ENCODE data around the gene PRCP.

The PRCP gene

DNA sequence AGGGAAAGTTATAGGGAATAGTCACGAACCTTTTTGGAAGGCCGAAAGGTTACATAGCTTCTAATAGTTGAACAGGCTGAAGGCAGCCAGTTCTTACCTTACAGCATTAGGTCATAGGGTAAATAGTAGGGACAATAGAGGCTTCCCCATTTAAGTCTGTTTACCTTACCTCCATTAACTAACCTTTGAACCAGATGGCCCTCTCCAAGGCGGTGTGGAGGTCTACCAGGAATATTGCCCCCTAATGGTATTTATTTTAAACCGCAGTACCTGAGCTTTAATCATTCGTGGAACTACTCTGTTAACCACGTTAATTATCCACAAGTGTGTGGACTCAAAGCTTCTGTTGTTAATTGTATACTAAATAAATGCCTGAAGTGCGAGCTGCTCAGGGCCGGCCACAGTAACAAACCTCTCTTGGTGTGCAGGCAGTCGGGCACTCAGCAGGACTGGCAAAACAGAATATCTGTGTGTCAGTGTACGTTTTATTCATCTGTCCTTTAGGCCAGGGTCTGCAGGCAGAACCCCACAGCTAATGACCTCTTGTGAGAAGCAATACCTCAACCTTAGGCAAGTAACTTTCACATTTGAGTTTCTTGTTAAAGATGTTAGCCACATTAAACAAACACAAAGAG lies 81.7 kb downstream of the PRCP start:
- Histone ChIP-seq H3K4me3 (ENCODE audit: low read length) (no peak overlapping the region), H3K27me3 (ENCODE audit: control insufficient read depth, insufficient read depth, low read length) (no peaks in the 10 kb centered on the region), H3K36me3 (ENCODE audit: insufficient read depth, low read length) (no peaks in the 10 kb centered on the region), H3K9ac (ENCODE audit: low read depth, low read length) (no peak overlapping the region), H3K4me2 (ENCODE audit: low read length) (no peak overlapping the region), H3K4me1 (ENCODE audit: control insufficient read depth, insufficient read depth, low read length) (no peaks in the 10 kb centered on the region), H3K9me3 (replicated peaks; ENCODE audit: low read length) (no peaks in the 10 kb centered on the region)

DNA sequence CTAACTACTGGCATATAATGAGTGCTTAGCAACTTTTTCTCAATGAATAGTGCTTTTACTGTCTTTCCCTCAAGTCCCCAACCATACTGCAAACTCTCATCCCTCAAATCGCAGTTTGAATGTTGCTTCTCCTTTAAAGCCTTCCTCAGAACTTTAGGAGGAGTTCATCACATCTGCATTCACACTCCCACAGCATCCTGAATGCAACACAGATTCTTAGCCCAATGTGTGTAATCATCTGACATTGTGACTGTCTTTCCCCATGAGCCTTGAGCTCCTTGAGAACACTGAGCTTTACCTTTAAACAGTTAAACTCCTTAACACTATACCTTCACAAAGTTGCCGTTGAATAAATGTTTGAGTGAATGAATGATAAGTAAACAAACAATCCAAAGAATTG lies 84.8 kb downstream of the PRCP start:
- Histone ChIP-seq H3K4me3 (ENCODE audit: low read length) (no peak overlapping the region), H3K4me1 (ENCODE audit: control insufficient read depth, insufficient read depth, low read length) (no peaks in the 10 kb centered on the region), H3K27me3 (ENCODE audit: control insufficient read depth, insufficient read depth, low read length) (peaks cover 3% of the 10 kb centered on the region), H3K9me3 (replicated peaks; ENCODE audit: low read length) (no peaks in the 10 kb centered on the region), H3K36me3 (ENCODE audit: insufficient read depth, low read length) (no peaks in the 10 kb centered on the region), H3K9ac (ENCODE audit: low read depth, low read length) (no peak overlapping the region), H3K4me2 (ENCODE audit: low read length) (no peak overlapping the region)

DNA sequence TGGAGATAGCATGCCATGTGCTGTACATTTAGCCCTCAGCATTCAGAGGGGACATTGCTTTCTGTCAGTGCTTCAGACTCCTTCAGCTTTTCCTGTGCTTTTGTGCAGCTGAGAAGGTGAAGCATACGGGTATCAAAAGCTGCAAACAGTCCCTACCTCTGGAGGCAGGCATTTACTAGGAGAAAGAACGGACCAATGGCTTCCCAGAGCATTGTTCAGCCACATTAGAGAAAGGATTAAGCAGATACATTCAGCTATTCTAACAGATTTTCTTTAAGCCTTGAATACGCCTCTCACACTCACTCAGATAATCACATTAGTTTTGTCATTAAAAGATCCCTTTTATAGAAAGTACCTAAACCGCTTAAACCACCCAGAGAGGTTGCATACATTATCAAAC lies 85.9 kb downstream of the PRCP start:
- Histone ChIP-seq H3K36me3 (ENCODE audit: insufficient read depth, low read length) (no peaks in the 10 kb centered on the region), H3K4me2 (ENCODE audit: low read length) (no peak overlapping the region), H3K27me3 (ENCODE audit: control insufficient read depth, insufficient read depth, low read length) (peaks cover 3% of the 10 kb centered on the region), H3K9me3 (replicated peaks; ENCODE audit: low read length) (no peaks in the 10 kb centered on the region), H3K4me3 (ENCODE audit: low read length) (no peak overlapping the region), H3K4me1 (ENCODE audit: control insufficient read depth, insufficient read depth, low read length) (no peaks in the 10 kb centered on the region), H3K9ac (ENCODE audit: low read depth, low read length) (no peak overlapping the region)

DNA sequence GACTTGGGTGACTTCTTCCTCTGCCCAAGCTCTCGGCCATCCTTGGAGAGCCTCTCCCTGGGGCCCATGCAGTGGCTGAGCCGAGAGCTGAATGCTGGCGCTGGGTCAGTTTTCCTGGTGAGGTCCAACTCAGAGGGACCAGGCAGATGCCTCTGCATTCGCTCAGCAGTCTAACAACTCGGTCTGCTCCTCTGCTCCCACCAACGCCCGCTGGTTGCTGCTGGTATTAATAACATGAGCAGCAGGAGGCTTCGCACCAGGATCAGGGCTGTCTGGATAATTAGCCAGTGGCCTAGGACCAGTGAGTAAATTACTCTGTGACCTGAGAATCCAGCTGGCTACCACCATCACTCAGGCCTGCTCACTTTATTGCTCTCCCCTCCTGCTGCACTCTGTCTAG lies 88.9 kb downstream of the PRCP start:
- Histone ChIP-seq H3K4me1 (ENCODE audit: control insufficient read depth, insufficient read depth, low read length) (no peaks in the 10 kb centered on the region), H3K27me3 (ENCODE audit: control insufficient read depth, insufficient read depth, low read length) (peaks cover 7% of the 10 kb centered on the region), H3K4me3 (ENCODE audit: low read length) (no peak overlapping the region), H3K36me3 (ENCODE audit: insufficient read depth, low read length) (no peaks in the 10 kb centered on the region), H3K4me2 (ENCODE audit: low read length) (no peak overlapping the region), H3K9ac (ENCODE audit: low read depth, low read length) (no peak overlapping the region), H3K9me3 (replicated peaks; ENCODE audit: low read length) (no peaks in the 10 kb centered on the region)

DNA sequence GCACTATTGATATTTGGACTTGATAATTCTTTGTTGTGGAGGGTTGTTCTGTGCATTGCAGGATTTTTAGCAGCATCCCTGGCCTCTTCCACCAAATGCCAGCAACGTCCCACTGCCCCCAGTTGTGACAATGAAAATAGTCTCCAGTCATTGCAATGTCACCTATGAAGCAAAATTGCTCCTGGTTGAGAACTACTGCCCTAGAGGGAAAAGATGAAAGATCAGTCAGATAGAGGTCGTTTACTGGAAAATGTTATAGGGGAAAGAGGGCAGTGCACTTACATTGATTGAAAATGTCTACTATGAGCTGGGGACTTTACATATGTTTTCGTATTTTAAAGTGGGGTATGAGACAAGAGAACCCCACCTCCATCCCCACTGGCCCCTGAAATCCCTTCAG lies 89.5 kb downstream of the PRCP start:
- peaks cover 7% of the 10 kb centered on the region for H3K27me3 ChIP-seq (ENCODE audit: control insufficient read depth, insufficient read depth, low read length)

DNA sequence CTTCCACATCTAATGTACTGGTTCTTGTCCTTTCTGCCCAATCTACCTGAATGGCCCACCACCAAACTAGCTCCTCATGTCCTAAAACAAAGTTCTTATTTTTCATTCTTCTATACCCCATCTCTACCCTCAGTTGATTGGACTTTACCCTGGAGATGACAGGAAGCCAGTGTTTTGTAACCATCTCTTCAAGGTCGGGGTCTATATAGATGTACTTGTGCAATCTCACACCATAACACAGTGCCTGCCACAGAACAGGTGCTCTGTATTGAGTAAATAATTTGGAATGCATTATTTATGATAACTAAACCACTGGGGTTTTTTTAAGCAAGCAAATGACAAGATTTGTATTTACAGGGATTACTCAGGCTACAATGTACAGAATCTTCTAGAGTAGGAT lies 89.9 kb downstream of the PRCP start:
- Histone ChIP-seq H3K4me1 (ENCODE audit: control insufficient read depth, insufficient read depth, low read length) (no peaks in the 10 kb centered on the region), H3K4me2 (ENCODE audit: low read length) (no peak overlapping the region), H3K9ac (ENCODE audit: low read depth, low read length) (no peak overlapping the region), H3K4me3 (ENCODE audit: low read length) (no peak overlapping the region), H3K36me3 (ENCODE audit: insufficient read depth, low read length) (no peaks in the 10 kb centered on the region), H3K27me3 (ENCODE audit: control insufficient read depth, insufficient read depth, low read length) (peaks cover 7% of the 10 kb centered on the region), H3K9me3 (replicated peaks; ENCODE audit: low read length) (no peaks in the 10 kb centered on the region)

More for the DNA sequence above, 89.5 kb downstream of the PRCP start:
- Histone ChIP-seq H3K9ac (ENCODE audit: low read depth, low read length) (no peak overlapping the region), H3K4me3 (ENCODE audit: low read length) (no peak overlapping the region), H3K36me3 (ENCODE audit: insufficient read depth, low read length) (no peaks in the 10 kb centered on the region), H3K4me2 (ENCODE audit: low read length) (no peak overlapping the region), H3K4me1 (ENCODE audit: control insufficient read depth, insufficient read depth, low read length) (no peaks in the 10 kb centered on the region), H3K9me3 (replicated peaks; ENCODE audit: low read length) (no peaks in the 10 kb centered on the region)

DNA sequence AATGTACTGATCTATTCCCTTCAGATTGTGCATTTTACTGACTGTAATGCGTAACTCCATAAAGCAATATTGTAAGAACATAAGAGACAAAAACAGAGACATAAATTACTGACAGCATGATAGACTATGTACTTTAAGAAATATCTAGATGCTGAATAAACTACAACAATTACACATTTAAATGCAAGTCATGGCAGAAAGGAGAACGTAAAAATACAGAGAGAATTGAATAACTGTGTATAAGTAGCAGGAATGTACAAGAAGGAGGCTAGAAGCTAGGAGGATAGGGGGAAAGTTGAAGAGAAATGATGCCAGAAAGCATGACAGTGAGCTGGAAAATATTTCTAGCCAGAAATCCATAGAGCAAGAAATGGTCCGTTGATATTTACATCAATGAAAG lies 92.6 kb downstream of the PRCP start:
- Histone ChIP-seq H3K4me3 (ENCODE audit: low read length) (no peak overlapping the region), H3K9me3 (replicated peaks; ENCODE audit: low read length) (no peaks in the 10 kb centered on the region), H3K27me3 (ENCODE audit: control insufficient read depth, insufficient read depth, low read length) (peaks cover 7% of the 10 kb centered on the region), H3K9ac (ENCODE audit: low read depth, low read length) (no peak overlapping the region), H3K4me2 (ENCODE audit: low read length) (no peak overlapping the region), H3K4me1 (ENCODE audit: control insufficient read depth, insufficient read depth, low read length) (no peaks in the 10 kb centered on the region), H3K36me3 (ENCODE audit: insufficient read depth, low read length) (no peaks in the 10 kb centered on the region)

DNA sequence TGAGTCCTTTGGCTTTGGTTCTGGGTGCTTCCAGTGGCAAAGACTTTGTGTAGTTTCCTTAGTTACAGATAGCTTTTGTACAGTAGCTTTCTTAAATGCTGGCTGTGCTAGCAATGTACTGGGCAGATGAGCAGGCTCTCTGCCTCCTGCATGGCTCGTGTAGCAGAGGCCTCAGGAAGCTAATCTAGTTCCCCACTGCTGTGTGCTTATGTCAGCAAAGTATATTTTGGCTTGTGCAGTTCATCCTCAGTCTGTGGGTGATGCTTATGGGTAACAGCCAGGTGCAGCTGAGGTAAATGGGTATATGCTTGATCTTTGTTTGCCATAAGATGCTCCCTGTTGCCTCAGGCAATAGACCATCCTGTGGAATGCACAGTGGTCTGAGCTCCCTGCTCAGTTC lies 97.5 kb downstream of the PRCP start:
- Histone ChIP-seq H3K4me1 (ENCODE audit: control insufficient read depth, insufficient read depth, low read length) (no peaks in the 10 kb centered on the region), H3K36me3 (ENCODE audit: insufficient read depth, low read length) (no peaks in the 10 kb centered on the region)

DNA sequence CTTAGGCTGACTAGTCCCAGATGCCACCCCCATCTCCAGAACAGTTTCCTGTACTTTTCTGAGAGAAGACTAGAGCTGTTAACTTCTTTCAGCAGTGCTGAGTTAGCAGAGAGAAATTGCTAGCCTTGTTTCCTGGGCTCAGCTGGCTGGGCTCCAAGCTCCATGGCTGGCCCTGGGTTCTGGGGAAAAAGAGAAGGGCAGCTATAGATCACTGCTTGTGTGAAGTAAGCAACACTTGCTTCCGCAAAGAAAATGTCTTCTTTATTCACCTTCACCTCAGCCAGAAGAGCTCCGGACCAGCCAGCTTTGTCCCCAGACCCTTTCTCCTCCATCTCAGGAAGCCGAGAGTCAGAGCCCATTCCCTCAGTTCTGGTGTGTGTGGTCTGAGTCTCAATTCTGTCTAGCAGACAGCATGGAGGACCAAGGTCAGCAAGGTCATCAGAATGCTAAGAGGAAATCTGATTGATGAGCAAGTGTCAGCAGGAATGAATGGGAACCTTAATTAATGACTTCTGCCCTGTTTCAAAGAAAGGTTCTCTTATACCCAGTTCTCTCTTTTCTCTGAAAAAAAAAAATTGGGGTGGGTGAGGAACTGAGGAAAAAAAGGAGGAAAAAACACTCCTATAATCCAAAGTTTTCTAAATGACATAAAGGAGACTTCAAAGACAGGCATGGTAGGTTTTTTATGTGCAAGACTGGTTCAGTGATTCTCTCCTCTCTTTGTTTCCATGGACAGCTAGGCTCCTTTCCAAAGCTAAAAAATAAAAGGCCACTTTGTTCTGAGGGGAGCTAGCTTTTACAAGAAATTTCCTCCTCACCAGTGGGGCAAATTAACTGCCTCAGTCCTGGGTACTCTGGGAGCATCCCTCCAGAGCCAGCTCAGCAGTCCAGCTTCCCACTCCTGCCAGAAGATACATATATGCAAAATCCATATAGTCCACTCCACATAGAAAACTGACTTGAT lies 103.0 kb downstream of the PRCP start:
- no peaks in the 10 kb centered on the region for H3K9me3 ChIP-seq (replicated peaks; ENCODE audit: low read length)
- no peak overlapping the region for H3K4me2 ChIP-seq (ENCODE audit: low read length)
- no peaks in the 10 kb centered on the region for H3K4me1 ChIP-seq (ENCODE audit: control insufficient read depth, insufficient read depth, low read length)
- H3K4me3 ChIP-seq (ENCODE audit: low read length), result no peak overlapping the region
- H3K36me3 ChIP-seq (ENCODE audit: insufficient read depth, low read length), result no peaks in the 10 kb centered on the region
- H3K27me3 ChIP-seq (ENCODE audit: control insufficient read depth, insufficient read depth, low read length), result no peaks in the 10 kb centered on the region
- H3K9ac ChIP-seq (ENCODE audit: low read depth, low read length), result no peak overlapping the region

More for the DNA sequence above, 97.5 kb downstream of the PRCP start:
- no peak overlapping the region for H3K4me2 ChIP-seq (ENCODE audit: low read length)
- H3K4me3 ChIP-seq (ENCODE audit: low read length), result no peak overlapping the region
- H3K27me3 ChIP-seq (ENCODE audit: control insufficient read depth, insufficient read depth, low read length), result no peaks in the 10 kb centered on the region
- no peaks in the 10 kb centered on the region for H3K9me3 ChIP-seq (replicated peaks; ENCODE audit: low read length)
- no peak overlapping the region for H3K9ac ChIP-seq (ENCODE audit: low read depth, low read length)

DNA sequence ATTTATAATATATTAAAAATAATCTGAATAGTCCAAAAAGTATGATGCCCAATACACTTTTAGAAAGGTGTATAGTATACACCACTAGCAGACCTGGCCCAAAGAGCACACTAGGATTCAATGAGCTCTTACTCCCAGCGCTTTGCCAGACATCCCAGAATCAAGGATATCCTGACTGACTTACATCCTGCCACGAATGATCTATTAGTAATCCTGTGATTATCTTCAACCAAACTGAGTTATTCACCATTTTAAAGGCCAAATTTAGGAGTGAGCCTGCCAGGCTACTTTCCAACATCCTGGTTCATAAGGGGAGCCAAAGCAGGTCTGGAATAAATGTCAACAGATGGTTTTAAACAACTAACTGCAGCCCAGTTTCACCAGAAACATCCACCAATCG lies 105.7 kb downstream of the PRCP start:
- Histone ChIP-seq H3K9me3 (replicated peaks; ENCODE audit: low read length) (no peaks in the 10 kb centered on the region), H3K9ac (ENCODE audit: low read depth, low read length) (no peak overlapping the region), H3K4me3 (ENCODE audit: low read length) (no peak overlapping the region), H3K4me2 (ENCODE audit: low read length) (no peak overlapping the region), H3K27me3 (ENCODE audit: control insufficient read depth, insufficient read depth, low read length) (no peaks in the 10 kb centered on the region), H3K36me3 (ENCODE audit: insufficient read depth, low read length) (no peaks in the 10 kb centered on the region), H3K4me1 (ENCODE audit: control insufficient read depth, insufficient read depth, low read length) (no peaks in the 10 kb centered on the region)

DNA sequence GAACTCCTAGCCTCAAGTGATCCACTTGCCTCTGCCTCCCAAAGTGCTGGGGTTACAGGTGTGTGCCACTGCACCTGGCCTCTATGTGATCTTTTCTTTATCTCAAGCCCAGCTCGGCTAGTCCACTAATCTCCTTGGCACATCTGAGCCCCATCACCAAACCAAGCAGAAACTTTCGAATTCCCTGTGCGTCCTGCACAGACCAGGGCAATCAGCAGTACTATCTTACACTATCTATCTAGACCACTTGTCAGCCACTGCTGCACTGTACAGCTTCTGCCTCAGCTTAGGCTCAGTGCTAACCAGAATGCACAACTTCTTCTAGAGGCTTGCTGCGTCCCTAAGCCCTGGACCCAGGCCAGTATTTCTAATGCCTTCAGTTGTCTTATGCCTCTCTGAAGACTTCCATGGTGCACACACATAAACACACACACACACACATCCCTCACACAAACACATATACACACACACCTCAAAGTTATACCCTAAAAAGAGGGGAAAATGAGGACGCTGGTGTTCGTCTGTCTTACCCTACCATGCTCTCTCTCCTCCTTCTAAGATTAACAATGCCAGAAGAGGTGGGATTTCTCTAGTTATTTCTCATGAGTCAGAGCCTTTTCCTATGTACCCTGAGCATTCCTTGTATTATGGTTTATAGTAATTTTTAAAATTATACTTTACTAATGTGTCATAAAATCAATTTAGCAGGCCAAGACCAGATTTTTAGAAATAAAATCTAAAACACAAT lies 107.2 kb downstream of the PRCP start:
- no peak overlapping the region for H3K4me3 ChIP-seq (ENCODE audit: low read length)
- no peak overlapping the region for H3K9ac ChIP-seq (ENCODE audit: low read depth, low read length)

More for the DNA sequence above, 107.2 kb downstream of the PRCP start:
- Histone ChIP-seq H3K36me3 (ENCODE audit: insufficient read depth, low read length) (no peaks in the 10 kb centered on the region), H3K4me2 (ENCODE audit: low read length) (no peak overlapping the region), H3K27me3 (ENCODE audit: control insufficient read depth, insufficient read depth, low read length) (no peaks in the 10 kb centered on the region), H3K4me1 (ENCODE audit: control insufficient read depth, insufficient read depth, low read length) (no peaks in the 10 kb centered on the region), H3K9me3 (replicated peaks; ENCODE audit: low read length) (no peaks in the 10 kb centered on the region)
